M059J (cell line): ENCODE data around the gene MYO1C. TPM values are rescaled to one million over a fixed set of nuclear protein-coding genes. Genes with fewer than 3 reads are reported as not detected.

Source experiments
- DNase-seq: peaks from one replicate; pipeline ENCODE4 v3.0.0-alpha.2; 2012; ENCODE audit warnings: low read depth
- total RNA-seq: library from RNA; depleted of rRNA; stranded (reverse); fragments of >200 nt; shearing (Covaris generic); gene quantifications from 2 replicates; pipeline ENCODE4 v1.2.3, GENCODE V29; 2014

The MYO1C gene
- total RNA-seq, 1 experiment from 2014 or later, result 80.5 TPM

DNA sequence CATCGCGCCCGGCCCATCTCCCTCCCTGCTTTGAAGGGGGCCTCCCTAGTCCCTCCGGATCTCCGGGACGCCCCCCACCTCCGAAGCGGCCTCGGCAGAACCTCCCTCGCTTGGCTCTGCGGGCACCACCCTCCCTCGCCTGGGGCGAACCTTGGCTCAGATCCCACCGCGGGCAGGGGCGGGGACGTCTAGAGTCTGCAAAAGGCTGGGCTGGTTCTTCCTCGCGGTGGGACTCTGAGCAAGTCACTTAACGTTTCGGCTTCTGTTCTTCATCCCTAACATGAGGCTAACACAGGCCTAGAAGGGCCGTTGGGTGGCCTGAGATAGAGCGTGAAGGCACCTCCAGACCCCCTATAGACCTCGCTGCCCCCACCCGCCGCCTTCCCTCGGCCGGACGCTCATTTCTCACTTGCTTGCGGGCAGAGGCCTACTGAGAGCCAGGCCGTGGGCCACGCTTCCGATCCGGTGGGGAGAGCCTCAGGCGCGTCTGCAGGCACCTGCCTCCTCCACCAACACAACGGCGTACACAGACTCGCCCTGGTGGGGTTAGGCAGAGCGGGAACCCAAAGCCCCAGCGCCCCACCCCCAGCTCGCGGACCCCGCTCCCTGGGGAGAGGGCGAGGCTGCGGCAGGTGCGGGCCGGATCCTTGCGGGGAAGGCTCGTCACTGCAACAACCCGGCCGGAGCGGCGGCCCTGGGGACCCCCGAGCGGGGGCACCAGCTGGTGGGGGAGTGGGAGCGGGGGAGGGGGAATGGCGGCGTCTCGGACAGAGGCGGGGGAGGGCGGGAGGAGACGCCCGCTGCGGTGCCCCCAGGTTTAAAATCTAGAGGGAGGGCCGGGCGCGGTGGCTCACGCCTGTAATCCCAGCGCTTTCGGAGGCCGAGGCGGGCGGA, 5.4 kb downstream of the MYO1C start:
- peak; percentile 40 for DNase-seq

- peak; percentile 62 for DNase-seq
These were observed 6.8 kb downstream of the MYO1C start for GRCh38 chr17:1485423-1486376.

GRCh38 chr17:1484676-1485422, 7.6 kb downstream of the MYO1C start:
- DNase-seq, result peak; percentile 53

GRCh38 chr17:1484060-1484535, 8.4 kb downstream of the MYO1C start:
- DNase-seq, result no peak

- no peak for DNase-seq
These were observed 9.8 kb downstream of the MYO1C start for GRCh38 chr17:1482680-1483079.

DNA sequence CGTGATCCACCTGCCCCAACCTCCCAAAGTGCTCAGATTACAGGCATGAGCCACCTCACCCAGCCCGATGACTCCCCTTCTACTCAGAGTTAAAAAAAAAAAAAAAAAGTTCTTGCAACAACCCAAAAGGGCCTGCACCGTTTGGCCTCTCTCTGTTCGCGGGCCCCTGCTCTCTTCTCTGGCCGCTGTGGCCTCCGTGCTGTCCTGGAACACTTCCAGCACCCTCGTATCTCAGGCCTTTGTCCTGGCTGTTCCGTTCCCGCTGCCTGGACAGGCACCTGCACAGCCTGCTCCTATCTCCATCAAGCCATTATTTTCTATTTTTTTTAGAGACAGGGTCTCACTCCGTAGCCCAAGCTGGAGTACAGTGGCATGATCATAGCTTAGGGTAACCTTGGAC, 10.8 kb downstream of the MYO1C start:
- peak; percentile 9 for DNase-seq

DNA sequence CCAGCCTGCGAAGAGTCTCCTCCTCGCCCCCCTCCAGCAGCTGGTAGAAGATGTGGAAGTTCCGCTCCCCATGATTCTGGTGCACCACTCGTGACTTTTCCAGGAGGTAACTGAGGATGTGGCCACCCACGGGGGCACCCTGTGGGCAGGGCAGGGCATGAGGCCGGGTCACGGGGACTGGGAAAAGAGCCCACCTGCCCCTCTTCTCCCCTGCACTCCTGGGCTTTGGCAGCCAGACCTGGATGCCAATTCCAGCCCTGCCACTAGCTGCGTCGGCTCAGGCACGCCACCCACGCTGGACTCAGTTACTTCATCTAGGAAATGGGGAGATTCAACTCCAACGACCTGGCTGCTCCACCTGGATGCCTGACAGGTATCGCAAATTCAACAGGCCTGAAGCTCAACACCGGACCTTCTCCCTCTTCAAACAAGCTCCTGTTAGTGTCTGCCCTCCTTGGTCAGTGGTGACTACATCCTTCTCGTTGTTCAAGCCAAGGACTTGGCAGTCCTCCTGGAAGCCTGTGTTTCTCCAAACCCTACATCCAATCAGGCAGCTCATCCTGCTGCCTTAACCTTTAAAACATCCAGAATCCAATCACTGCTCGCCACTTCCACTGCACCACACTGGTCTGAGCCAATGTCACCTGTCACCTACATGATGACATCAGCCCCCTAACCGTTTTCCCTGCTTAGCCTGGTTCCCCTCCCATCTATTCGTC, 11.6 kb downstream of the MYO1C start:
- DNase-seq, result peak; percentile 30

GRCh38 chr17:1478418-1478817, 14.1 kb downstream of the MYO1C start:
- no peak for DNase-seq

- DNase-seq, result no peak
These were observed 17.1 kb downstream of the MYO1C start for GRCh38 chr17:1475321-1475854.

DNA sequence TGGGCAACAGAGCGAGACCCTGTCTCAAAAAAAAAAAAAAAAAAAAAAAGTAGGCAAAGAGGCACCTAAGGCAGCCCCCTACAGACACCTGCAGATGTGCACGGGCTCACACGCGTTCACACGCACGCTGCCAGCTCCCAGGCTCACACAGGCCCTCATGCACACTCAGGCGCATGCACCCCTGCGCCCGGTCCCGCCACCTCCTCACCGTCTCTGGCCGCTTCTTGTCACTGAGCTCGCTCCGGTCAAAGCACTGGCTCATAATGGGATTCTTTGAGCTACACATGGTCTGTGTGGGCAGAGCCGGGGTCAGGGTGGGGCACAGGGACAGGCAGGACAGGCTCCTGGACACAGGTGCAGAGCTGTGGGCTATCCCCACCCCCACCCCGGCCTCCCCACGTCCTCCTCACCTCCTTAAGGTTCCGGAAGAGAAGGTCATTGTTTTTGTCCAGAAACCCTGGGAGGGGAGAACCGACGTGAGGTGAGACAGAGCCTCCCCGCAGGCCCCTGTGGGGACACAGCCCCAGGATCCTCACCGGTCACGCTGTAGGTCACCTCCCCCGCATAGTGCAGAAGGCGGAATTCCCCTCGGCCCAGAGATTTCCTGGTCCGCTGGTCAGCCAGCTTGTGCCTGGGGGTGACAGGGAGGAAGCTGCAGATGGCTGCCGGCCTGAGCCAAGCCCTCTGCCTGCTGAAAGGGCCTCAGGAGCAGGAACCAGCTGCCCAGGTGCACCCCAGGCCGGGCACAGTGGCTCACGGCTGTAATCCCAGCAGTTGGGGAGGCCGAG, 17.9 kb downstream of the MYO1C start:
- DNase-seq, result no peak

DNA sequence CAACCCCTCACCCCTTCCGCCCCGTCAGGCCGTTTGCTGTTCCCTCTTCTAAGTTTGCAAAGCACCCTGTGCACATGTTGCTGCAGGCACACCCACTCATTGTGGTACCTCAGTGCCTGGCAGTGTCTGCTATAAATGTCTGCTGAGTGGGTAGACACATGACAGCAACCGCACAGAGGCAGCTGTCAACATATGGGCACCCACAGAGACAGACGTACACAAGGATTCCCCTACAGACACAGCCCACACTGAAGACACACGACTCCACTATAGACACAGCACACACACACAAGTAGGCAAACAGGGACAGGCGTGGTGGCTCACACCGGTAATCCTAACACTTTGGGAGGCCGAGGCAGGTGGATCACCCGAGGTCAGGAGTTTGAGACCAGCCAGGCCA, 18.6 kb downstream of the MYO1C start:
- DNase-seq, result no peak

DNA sequence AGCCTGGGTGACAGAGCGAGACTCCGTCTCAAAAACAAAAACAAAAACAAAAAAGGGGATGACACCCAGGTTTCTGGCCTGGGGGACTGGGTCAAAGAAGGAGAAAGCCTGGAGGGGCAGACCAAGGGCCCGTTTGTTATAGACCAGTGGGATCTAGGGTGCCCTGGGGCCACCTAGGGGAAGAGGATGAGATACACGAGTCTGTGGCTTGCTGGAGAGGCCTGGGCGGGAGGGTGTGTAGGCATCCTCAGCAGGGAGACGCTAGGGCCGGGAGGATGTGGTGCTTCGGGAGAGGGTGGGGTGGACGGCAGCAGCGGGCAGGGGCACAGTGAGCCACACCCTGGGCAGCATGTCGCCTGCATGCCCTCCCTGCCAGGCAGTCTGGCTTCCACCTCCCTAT, 19.3 kb downstream of the MYO1C start:
- no peak for DNase-seq

GRCh38 chr17:1471911-1472821, 20.3 kb downstream of the MYO1C start:
- no peak for DNase-seq

DNA sequence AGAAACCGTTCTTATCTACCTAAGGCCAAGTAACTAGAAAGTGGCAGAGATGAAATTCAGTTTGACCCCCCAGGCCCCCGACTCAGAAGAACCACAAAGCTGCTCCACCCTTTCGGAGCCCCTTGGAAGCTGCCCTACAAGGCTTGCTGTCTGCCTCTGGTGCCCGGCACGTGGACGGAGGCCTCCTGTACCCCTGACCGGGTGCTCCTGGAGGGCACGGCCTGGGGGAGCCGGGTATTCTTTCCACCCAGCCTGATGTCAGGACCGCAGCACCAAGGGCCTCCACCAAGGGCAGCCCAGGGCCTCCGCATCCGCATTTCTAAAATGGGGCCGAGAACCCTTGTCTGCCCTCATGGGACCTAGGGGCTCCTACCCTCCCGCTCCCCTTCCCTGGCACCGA, 21.0 kb downstream of the MYO1C start:
- DNase-seq, result no peak

DNA sequence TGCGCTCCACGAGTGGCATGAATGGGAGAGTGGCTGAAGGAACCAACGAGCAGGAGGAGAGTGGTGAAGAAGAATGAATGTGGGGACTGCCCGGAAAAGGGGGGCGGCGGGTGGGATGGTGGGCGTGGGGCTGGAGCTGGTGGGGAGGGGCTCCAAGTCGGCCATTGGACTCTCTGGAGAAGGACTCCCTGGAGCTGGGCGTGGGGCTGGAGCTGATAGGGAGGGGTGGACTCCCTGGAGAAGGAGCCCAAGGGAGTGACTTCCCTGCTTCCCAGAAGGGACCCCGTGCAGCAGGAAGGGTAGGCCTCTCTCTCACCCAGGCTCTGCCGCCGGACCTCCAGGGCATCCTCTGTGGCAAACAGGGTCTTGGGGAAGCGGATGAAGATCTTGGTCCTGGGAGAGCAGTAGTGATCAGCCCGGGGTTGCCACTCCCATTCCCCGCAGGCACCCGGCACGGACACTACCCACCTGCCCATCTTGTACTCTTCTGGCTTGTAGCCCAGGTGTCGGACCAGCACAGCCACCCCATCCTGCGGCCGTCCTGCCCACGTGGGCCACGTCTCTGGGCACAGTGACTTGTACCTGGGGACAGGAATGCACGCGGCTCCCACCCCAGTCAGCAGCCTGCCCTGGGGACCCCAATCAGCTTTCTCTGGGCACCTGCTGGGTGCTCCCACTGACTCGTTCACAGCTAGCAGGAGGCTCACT, 21.6 kb downstream of the MYO1C start:
- no peak for DNase-seq

- DNase-seq, result no peak
These were observed 22.3 kb downstream of the MYO1C start for GRCh38 chr17:1470071-1470754.

- peak; percentile 35 for DNase-seq
These were observed 23.1 kb downstream of the MYO1C start for GRCh38 chr17:1469231-1469852.
